GM20000 (cell line): ENCODE results near the gene NDEL1.

Experiments
- DNase-seq: peaks from one replicate; pipeline ENCODE4 v3.0.0; 2012; ENCODE audit warnings: low spot score
- TF ChIP-seq, protein P1 (sequence below): IDR thresholded peaks from 2 replicates; pipeline ENCODE4 v1.5.1; 2012; ENCODE audit warnings: mild to moderate bottlenecking, control low read depth; ENCODE audit errors: extremely low read depth, missing control alignments

Gene NDEL1, protein sequence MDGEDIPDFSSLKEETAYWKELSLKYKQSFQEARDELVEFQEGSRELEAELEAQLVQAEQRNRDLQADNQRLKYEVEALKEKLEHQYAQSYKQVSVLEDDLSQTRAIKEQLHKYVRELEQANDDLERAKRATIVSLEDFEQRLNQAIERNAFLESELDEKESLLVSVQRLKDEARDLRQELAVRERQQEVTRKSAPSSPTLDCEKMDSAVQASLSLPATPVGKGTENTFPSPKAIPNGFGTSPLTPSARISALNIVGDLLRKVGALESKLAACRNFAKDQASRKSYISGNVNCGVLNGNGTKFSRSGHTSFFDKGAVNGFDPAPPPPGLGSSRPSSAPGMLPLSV

GRCh38 chr17:8435245-8436168 lies at the start of gene NDEL1:
Gene NDEL1 (plus strand): TSS chr17:8435884. CDS start chr17:8444272, 8,388 bp downstream.
- TF ChIP-seq, protein P1, sequence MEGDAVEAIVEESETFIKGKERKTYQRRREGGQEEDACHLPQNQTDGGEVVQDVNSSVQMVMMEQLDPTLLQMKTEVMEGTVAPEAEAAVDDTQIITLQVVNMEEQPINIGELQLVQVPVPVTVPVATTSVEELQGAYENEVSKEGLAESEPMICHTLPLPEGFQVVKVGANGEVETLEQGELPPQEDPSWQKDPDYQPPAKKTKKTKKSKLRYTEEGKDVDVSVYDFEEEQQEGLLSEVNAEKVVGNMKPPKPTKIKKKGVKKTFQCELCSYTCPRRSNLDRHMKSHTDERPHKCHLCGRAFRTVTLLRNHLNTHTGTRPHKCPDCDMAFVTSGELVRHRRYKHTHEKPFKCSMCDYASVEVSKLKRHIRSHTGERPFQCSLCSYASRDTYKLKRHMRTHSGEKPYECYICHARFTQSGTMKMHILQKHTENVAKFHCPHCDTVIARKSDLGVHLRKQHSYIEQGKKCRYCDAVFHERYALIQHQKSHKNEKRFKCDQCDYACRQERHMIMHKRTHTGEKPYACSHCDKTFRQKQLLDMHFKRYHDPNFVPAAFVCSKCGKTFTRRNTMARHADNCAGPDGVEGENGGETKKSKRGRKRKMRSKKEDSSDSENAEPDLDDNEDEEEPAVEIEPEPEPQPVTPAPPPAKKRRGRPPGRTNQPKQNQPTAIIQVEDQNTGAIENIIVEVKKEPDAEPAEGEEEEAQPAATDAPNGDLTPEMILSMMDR = no peak
- DNase-seq = peak; percentile 100

GRCh38 chr17:8386841-8387240 lies 48.8 kb upstream of the NDEL1 start:
- DNase-seq = no peak
- TF ChIP-seq, protein P1 = no peak

DNA sequence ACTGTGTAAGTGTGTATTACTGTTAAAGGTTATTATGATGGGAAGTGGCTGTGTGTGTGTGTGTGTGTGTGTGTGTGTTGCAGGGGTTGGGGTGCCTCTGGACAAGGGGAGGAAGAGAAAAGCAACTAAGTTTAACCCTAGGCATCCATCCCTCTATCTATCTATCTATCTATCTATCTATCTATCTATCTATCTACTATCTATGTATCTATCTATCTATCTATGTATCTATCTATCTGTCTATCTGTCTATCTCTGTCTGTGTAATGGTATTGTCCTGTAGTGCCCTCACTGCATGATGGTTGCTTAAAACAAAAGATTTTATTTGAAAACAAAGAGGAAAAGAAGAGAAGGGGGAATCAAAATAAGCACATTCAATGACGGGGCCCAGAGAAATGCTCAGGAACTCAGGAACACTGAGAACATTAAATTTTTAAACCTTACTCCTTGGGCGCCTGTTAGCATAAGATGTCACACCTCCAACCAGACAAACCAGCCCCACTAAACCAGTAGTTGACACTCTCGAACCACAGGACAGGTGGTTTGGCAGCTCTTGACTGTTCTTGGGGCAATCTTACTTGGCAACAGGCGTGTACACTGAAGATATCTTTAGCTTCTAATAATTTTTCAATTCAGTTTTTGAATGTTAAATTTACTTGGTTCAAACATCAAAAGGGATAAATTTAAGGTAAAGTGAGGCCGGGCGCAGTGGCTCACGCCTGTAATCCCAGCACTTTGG lies 47.6 kb upstream of the NDEL1 start:
- DNase-seq = no peak
- TF ChIP-seq, protein P1 = no peak

DNA sequence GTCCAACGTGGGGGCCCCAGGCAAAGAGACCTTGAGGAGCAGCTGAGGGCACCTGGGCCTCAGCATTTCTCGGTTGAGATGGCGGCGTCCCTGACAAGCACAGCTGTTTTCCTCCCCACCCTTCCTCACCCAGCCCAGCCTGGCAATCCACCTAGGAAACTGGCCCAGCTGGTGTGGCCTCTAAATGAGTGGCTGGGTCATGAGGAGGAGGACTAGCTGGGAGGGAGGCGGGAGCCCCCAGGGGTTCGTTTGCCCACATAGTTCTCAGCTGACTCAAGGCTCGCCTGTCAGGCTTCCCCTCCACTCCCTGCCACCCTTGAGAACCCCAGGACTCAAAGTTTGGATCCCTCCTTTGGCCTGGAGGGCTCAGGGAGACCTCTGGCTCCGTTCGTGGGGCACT lies 44.0 kb upstream of the NDEL1 start:
- TF ChIP-seq, protein P1 = no peak
- DNase-seq = no peak

- DNase-seq = no peak
- TF ChIP-seq, protein P1 = no peak
Observed at GRCh38 chr17:8392274-8392673, 43.4 kb upstream of the NDEL1 start.

GRCh38 chr17:8392674-8393469 lies 42.8 kb upstream of the NDEL1 start:
- DNase-seq = no peak
- TF ChIP-seq, protein P1 = no peak
